GM21515 (cell line): Measurements from ENCODE around the gene TTC28.
"Not testable (repeated sequence)": the region's sequence is repeated elsewhere in the genome, so short reads cannot be mapped to it uniquely, and the experiment has no call there.

Experiments used
- ATAC-seq: cut with Tn5 transposase; IDR thresholded peaks from one replicate; pipeline ENCODE4 v1.9.1; 2021; ENCODE audit not compliant: unreplicated experiment

The TTC28 gene

DNA sequence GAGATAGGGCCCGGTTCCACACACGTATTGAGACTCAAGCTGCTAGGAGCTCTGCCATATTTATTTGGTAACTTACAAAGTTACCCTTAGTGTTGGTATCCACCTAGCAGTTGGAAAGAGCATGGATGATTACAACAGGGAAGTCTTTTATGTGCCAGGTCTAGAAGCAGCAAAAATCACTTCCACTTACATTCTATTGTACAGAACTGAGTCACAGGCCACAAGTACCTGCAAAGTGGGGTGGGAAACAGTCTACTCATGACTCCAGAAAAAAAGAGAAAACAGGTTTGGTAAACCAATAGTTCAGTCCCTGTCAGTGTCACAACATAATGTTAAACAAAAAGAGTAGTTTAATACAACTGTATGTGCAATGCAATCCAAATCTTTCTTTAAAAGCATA is 480.9 kb downstream of the TTC28 start:
- no peak for ATAC-seq

- ATAC-seq: not testable (repeated sequence)
These were observed 488.1 kb downstream of the TTC28 start for GRCh38 chr22:28191571-28191970.

- ATAC-seq: no peak
These were observed 491.3 kb downstream of the TTC28 start for GRCh38 chr22:28188178-28188879.

GRCh38 chr22:28187612-28188011 is 492.0 kb downstream of the TTC28 start:
- ATAC-seq: no peak

- no peak for ATAC-seq
These were observed 493.0 kb downstream of the TTC28 start for GRCh38 chr22:28186641-28187040.

- no peak for ATAC-seq
These were observed 494.5 kb downstream of the TTC28 start for GRCh38 chr22:28185130-28185529.

- no peak for ATAC-seq
These were observed 496.4 kb downstream of the TTC28 start for GRCh38 chr22:28183078-28183860.

- ATAC-seq: no peak
These were observed 498.6 kb downstream of the TTC28 start for GRCh38 chr22:28180804-28181731.

DNA sequence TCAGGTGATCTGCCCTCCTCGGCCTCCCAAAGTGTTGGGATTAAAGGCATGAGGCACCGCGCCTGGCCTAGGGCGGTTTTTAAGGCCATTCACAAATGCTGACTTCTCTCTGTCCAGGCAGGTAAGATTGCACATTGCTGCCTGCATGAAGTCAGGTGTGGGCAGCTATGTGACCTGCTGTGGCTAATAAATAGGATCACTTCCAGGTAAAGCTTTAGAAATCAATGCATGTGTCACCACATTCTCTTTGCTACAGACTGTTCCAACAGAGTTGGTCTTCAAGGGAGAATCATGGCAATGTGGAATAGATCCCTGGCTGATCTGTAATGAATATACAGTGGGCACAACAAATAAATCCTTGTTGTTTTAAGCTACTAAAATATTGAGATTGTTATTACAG is 500.2 kb downstream of the TTC28 start:
- no peak for ATAC-seq

- ATAC-seq: no peak
These were observed 503.7 kb downstream of the TTC28 start for GRCh38 chr22:28175730-28176492.

DNA sequence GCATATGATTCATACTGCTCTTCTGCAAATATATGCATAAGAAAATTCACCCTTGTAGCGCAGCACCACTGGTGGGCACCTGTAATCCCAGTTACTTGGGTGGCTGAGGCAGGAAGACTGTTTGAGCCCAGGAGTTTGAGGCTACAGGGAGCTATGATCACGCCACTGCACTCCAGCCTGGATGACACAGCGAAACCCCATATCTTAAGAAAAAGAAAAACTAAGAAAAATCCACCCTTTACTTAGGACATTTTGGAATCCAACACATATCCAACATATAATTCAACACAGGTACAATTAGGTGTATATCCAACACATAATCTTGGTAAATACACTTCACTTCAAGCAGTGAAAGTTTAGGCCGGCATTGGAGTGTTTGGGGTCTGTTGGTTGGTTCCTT is 505.1 kb downstream of the TTC28 start:
- ATAC-seq: no peak

- ATAC-seq: no peak
These were observed 506.6 kb downstream of the TTC28 start for GRCh38 chr22:28172892-28173670.

DNA sequence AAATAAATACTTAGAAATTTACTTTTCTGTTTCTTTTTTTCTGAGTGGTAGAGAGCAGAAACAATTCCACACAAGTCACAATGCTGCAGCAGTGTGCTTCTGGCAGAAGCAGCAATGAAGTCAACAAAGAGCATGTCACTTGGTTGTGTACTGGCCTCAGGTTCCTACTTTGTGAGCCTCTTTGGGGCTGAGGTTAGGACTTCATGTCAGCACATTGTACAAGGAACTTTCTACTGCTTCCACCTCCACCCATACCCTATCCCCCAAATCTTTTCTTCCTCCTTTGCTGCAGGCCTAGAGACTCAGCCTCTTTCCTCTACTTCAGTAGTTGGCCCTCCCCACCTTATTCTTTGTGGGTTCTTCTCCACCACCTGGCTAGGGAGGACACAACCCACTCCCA is 507.9 kb downstream of the TTC28 start:
- ATAC-seq: no peak

DNA sequence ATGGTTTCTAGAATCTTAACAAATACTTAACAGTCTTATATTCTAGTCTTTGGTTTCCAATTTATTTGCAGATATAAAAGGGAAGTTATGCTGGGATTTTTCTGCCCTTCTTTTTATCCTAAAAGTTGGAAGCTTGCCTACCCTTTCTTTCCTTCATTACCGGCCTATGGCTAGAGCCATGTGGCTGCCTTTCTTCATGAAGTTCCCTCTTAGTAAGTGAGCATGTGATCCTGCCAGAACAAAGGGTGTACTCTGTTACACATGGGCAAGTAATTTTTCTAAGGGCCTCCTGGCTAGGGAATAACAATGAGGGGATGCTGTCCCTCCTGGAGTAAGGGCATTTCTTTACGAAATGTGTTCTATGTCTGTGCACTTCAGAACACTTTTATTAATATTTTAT is 508.5 kb downstream of the TTC28 start:
- no peak for ATAC-seq

DNA sequence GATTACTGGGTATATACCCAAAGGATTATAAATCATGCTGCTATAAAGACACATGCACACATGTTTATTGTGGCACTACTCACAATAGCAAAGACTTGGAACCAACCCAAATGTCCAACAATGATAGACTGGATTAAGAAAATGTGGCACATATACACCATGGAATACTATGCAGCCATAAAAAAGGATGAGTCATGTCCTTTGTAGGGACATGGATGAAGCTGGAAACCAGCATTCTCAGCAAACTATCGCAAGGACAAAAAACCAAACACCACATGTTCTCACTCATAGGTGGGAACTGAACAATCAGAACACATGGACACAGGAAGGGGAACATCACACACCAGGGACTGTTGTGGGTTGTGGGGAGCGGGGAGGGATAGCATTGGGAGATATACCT is 510.3 kb downstream of the TTC28 start:
- not testable (repeated sequence) for ATAC-seq

- no peak for ATAC-seq
These were observed 523.8 kb downstream of the TTC28 start for GRCh38 chr22:28155808-28156207.

DNA sequence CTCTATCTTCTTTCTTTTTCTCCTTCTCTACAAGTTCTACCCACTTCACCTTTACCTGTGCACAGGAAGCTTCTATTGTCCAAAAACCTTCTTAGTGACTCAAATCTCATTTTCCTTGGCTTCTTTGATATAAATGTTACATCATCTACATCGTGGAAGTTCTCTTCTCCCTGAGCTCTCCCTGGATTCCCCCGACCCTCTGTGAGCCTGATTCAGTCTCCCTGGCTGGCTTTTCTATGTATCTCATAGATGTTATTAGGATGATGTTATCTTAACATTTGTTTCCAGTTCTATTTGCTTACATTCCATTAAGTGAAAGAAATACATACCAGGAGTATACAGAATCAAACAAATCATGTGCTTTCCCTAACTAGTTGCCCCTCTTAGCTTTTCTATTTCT is 524.8 kb downstream of the TTC28 start:
- ATAC-seq: no peak

DNA sequence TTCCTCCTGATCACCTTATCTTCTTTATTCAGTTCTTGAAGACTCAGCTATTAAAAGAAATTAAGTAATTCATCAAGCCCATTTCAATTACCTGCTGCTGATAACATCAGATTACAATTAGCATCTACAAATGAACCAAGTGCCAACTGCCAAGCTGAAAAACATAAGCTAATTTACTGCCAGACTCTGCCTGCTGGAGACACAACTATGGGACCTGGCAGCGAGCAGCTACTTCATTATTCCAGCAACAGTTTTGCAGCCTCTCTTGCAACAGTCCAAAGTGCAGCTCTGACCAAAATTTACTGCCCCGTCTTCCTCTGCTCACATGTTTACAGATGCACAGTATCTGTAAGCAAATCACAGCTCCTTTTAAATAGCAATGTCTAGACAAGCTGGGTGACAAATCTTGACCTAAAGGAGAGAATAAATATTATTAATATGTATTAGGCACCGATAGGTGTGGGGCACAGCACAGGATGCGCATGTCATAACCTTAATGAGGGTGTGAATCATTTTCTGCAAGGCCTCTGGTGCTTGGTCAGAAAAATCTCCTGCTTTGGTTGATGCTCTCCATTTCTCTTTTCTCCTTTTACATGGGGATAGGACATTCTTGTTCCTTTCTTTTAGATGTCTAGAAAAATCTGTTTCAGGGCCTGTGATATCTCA is 528.4 kb downstream of the TTC28 start:
- no peak for ATAC-seq

DNA sequence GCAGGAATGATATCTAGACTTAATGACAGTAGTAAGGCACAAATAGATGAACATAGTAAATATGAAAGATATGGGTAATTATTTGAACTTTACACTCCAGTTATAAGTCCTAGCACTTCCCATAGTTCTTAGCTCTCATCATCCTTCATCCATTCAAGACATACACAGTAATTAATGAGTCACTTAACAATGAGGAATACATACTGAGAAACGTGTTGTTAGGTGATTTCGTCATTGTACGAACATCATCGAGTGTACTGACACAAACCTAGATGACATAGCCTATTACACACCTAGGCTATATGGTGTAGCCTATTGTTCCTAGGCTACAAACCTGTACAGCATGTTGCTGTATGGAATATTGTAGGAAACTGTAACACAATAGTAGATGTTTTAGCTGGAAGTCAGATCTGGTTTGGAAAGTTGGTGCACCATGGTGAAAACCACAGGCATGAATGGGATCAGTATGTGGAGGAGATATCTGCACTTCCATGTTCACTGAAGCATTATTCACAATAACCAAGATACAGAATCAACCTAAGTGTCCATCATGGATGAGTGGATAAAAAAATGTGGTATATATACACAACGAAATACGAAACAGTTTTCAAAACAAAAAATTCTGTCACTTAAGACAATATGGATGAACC is 530.7 kb downstream of the TTC28 start:
- ATAC-seq: no peak
